ENCODE results near the gene ITPR2.

ITPR2 gene

DNA sequence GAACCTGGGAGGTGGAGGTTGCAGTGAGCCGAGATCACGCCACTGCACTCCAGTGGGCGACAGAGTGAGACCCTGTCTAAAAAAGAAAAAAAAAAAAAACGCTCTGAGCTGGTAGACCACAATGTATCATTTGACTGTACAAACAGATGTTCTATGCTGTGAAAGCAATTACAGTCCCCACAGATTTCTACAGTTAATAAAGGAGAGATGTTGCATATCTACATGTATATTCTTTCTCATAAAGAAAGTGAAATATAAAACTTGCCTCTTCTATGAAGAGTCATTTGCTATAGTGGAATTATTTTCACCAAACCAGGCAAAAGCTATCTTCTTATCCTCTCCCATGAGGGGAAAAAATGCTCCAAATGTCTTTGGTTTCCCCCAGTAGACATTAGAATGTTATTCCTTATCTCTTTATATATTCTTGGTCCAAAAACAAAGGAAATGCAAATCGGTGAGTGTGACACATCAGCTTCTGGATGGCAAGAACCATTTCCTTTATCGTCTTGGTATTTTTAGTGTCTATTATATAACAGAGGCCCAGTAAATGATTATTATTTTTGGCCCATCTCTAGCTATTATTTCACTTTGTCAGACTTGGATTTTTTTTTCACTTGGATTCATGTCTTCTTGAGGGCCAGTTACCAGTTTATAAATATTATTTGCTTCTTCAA, 407.3 kb downstream of the ITPR2 start:
- in situ Hi-C loops (cut with HindIII; ENCODE audit: low sequenced_read_pairs): no loop called here

GRCh38 chr12:26422839-26423398, 410.1 kb downstream of the ITPR2 start:
- in situ Hi-C loops (cut with HindIII; ENCODE audit: low sequenced_read_pairs): no loop called here

- in situ Hi-C loops (cut with HindIII; ENCODE audit: low sequenced_read_pairs): no loop called here
These were observed 416.4 kb downstream of the ITPR2 start for GRCh38 chr12:26416550-26416949.

DNA sequence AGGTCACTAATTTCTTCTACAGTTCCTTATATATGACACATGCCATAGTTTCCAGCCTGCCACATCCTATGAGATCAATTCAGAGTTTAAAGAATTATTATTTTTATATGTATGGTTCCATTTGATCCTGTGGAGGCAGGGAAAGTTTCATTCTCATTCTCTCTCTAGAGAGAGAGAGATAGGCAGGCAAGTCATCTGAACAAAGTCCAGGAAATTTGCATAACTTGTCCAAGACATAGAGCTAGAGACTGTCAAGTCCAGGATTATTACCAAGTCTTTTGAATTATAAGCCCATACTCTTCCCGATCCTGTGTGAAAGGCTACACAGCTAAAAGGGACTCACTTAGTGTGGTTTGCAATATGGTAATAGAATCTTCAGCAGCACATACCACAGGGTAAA, 422.3 kb downstream of the ITPR2 start:
- in situ Hi-C loops (cut with HindIII; ENCODE audit: low sequenced_read_pairs): no loop called here

DNA sequence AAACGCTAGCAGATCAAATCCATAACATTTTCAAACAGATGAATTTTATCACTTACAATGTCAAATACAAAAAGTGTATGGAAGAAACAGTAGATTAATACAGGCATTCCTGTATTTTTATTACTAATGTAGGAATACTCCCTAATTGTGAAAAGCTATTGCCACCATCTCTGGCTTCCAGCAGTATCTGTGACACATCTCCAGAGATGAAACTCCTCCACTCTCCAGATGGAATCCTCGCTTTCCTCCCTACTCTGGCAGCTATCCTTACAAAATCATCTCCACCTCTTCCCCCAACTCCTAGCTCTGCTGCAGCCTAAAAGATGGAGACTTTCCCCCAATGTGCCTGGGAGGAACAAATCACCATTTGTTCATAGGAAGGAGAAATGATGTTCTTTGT, 426.2 kb downstream of the ITPR2 start:
- in situ Hi-C loops (cut with HindIII; ENCODE audit: low sequenced_read_pairs): no loop called here

DNA sequence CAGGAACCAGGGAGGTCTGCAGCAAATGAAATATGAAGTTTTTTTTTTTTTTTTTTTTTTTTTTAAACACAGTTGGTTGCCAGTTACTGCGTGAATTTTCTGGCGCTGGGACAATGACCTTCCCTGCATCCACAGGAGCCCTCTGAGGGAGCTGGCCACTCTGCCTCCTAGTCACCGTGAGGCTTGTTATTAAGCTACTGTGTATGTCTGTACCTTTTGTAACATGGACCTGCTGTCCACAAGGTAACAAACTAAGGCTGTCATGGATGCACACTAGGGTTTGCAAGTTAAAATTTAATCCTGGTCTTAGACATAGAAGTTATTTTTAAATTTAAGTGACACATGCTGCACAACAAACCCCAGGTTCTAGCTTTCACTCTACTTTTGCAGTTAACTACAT, 426.6 kb downstream of the ITPR2 start:
- in situ Hi-C loops (cut with HindIII; ENCODE audit: low sequenced_read_pairs): no loop called here

DNA sequence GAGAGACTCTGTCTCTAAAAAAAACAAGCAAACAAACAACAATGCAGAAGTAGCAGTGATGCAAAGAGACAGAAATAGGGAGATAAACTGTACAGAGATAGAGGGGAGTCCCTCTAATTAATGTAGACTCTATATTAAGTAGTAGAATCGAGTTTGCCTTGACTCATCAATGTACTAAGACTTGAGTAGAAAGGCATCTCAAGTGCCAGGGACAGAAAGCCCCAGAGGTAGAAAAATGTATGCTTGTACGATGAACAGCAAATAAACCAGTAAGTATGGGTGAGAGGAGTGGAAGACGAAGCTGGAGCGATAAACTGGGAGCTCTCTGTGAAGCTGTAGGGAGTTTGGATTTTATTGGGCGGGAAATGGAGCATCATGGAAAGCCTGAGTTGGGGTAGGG, 429.4 kb downstream of the ITPR2 start:
- in situ Hi-C loops (cut with HindIII; ENCODE audit: low sequenced_read_pairs): no loop called here

GRCh38 chr12:26402648-26403047, 430.3 kb downstream of the ITPR2 start:
- in situ Hi-C loops (cut with HindIII; ENCODE audit: low sequenced_read_pairs): no loop called here

DNA sequence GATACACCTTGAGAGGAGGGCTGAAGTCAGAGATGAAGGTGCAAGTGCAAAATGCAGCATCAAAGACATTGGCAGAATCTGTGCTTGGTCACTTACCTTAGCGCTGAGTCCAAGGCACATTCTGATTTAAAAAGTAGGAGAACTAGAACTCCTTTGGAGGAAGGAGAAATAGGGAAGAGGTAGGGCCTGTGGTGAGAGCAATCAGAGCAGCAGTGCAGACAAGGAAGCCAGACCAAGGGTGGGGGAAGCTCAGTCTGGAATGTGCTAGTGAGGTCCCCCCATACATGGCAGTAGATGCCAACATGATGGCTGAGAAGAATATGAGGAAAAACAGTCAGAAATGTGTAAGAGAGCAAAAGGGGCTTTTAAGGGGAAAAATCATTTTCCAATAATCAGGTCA, 431.1 kb downstream of the ITPR2 start:
- in situ Hi-C loops (cut with HindIII; ENCODE audit: low sequenced_read_pairs): no loop called here

DNA sequence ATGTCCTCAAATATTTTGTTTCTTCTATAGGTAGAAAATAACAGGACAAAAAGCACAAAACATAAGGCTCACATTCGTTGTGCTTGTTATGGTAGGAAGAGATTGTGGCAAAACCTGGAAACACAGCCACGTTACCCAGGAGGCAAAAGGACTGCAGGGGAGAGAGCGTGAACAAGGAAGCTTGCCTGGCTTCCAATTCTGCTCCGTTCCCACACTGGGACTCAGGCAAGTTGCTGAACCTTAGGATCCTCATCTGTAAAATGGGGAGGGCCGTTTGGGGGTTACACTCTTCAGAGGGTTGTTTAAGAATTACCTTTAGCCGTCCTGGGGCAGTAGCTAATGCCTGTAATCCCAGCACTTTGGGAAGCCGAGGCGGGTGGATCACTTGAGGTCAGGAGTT, 432.4 kb downstream of the ITPR2 start:
- in situ Hi-C loops (cut with HindIII; ENCODE audit: low sequenced_read_pairs): no loop called here

DNA sequence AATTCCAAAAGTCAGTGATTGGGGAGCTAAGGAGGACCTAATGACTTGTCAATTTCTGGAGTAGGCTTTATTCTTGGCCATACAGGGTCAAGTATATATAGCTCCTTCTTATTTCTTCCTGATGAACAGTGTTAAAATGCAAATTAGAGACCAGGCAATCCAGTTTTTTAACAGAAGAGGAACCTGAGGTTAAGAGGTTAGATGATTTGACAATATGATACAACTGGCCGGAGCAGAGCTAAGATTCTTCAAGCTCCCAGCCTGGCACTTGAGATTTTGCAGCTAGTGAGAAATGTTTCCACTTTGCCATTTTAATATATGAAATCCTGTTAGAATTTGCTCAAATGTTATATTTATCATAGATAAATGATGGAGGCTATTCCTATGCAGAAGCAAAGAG, 433.6 kb downstream of the ITPR2 start:
- in situ Hi-C loops (cut with HindIII; ENCODE audit: low sequenced_read_pairs): no loop called here

GRCh38 chr12:26396402-26396801, 436.6 kb downstream of the ITPR2 start:
- in situ Hi-C loops (cut with HindIII; ENCODE audit: low sequenced_read_pairs): no loop called here

- in situ Hi-C loops (cut with HindIII; ENCODE audit: low sequenced_read_pairs): no loop called here
These were observed 443.7 kb downstream of the ITPR2 start for GRCh38 chr12:26389343-26389742.

GRCh38 chr12:26384536-26384935, 448.5 kb downstream of the ITPR2 start:
- in situ Hi-C loops (cut with HindIII; ENCODE audit: low sequenced_read_pairs): no loop called here

DNA sequence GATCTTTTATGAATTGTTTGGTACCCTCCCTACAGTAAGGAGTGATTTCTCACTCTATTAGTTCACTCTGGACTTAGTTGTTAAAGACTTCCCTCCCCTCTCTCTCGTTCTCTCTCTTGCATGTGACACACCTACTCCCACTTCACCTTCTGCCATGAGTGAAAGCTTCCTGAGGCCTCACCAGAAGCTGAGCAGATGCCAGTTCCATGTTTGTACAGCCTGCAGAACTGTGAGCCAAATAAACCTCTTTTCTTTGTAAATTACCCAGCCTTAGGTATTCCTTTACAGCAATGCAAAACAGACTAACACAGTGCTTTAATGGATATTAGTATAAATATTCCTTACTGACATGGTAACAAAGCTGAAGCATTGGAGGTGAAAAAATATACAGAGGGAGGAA, 450.0 kb downstream of the ITPR2 start:
- in situ Hi-C loops (cut with HindIII; ENCODE audit: low sequenced_read_pairs): no loop called here

DNA sequence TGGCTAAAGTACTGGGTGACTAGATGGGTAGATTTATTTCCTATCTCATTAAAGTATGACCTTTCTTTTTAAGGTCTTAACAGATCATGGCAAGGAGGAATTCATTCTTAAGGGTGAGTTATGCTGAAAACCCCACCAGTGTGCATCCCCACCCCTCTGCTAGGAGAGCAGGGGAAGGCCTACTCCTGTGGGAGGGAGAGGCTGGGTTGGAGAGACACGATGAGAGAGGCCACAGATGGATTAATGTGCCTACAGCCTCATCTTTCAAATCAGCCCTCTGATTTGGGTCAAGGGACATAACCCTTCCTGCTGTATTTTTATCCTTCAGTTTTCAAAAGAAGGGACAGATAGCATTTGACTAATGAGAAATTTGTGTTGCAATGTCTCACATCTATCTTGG, 452.1 kb downstream of the ITPR2 start:
- in situ Hi-C loops (cut with HindIII; ENCODE audit: low sequenced_read_pairs): no loop called here

- in situ Hi-C loops (cut with HindIII; ENCODE audit: low sequenced_read_pairs): no loop called here
These were observed 453.1 kb downstream of the ITPR2 start for GRCh38 chr12:26379777-26380467.

DNA sequence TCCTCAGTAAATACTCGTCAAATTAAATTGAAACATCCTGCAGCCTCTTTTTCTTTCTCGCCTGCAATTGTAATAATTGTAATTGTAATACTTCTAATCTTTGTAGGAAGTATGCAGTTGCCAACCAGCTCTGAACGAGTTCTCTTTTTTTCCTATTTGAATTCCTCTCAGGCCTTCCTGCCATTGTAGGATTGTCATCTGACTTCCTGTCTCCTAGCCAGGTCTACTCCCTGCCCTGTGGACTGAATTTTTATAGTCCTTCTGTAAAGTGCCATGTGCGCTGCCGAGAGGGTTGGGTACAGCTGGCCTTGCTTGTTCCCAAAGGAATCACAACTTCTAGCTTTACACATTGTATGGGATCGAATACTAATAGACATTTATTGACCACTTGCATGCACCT, 454.3 kb downstream of the ITPR2 start:
- in situ Hi-C loops (cut with HindIII; ENCODE audit: low sequenced_read_pairs): no loop called here

- in situ Hi-C loops (cut with HindIII; ENCODE audit: low sequenced_read_pairs): no loop called here
These were observed 457.9 kb downstream of the ITPR2 start for GRCh38 chr12:26374934-26375680.

GRCh38 chr12:26373606-26374495, 459.1 kb downstream of the ITPR2 start:
- in situ Hi-C loops (cut with HindIII; ENCODE audit: low sequenced_read_pairs): no loop called here

DNA sequence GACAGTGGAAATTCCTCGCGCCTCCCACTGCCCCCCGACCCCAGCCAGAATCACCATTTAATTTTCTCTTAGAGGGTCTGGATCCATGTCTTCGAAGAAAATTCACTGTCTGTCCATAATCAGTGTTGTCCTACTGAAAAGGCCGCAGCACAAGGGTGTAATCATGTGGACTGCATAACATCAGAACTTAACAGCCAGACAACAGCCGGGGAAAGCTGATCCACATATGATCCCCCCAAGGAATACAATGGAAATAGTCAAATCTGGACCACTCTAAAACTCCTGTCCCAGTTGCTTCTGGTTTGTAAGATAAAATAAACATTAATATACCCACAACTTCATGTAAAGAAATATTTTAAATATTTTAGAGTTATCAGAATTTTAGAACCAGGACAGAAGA, 460.1 kb downstream of the ITPR2 start:
- in situ Hi-C loops (cut with HindIII; ENCODE audit: low sequenced_read_pairs): no loop called here
